ENCODE measurements around the gene ABCB10.

DNA sequence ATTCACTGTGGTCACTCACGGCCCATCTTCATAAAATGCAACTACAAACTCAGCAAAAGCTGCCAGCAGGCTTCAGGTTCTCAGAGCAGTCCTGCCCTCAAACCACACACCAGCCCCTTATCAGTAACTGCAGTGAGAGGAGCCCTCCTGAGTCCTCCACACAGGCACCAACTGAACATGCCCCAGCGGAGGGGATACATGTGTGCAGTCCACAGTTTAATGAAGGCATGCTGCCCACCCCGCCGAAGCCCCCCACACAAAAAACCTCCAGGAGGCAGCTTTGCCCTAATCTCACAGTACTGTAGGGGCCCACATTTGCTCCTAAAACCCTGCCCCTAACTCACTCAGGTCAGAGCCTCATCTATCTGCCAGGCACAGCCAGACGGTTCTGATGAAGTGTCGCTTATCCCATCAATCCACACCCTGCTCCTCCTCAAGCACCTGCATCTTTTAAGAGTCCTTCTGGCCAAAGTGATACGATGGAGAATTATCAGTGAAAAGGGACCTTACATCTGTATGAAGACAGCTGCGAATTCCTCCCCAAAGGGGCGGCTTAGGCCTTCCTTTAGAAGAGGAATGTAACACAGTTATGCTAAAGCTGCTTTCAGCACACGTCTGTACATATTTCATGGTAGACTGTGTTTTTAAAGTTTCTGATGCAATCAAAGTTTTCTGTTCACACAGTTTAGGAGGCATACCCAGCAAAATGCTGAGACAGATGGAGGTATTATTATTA is 3.5 kb downstream of the ABCB10 start:
- TF ChIP-seq, protein P1, sequence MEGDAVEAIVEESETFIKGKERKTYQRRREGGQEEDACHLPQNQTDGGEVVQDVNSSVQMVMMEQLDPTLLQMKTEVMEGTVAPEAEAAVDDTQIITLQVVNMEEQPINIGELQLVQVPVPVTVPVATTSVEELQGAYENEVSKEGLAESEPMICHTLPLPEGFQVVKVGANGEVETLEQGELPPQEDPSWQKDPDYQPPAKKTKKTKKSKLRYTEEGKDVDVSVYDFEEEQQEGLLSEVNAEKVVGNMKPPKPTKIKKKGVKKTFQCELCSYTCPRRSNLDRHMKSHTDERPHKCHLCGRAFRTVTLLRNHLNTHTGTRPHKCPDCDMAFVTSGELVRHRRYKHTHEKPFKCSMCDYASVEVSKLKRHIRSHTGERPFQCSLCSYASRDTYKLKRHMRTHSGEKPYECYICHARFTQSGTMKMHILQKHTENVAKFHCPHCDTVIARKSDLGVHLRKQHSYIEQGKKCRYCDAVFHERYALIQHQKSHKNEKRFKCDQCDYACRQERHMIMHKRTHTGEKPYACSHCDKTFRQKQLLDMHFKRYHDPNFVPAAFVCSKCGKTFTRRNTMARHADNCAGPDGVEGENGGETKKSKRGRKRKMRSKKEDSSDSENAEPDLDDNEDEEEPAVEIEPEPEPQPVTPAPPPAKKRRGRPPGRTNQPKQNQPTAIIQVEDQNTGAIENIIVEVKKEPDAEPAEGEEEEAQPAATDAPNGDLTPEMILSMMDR (IDR thresholded peaks at IDR 0.05; ENCODE audit: low read depth, low read length, poor library complexity, severe bottlenecking), result no peak
- TF ChIP-seq EZH2phosphoT487 (IDR thresholded peaks at IDR 0.05; ENCODE audit: borderline replicate concordance, low read length), result no peak
